Measurements from ENCODE around the gene CNBD2.

Gene CNBD2

DNA sequence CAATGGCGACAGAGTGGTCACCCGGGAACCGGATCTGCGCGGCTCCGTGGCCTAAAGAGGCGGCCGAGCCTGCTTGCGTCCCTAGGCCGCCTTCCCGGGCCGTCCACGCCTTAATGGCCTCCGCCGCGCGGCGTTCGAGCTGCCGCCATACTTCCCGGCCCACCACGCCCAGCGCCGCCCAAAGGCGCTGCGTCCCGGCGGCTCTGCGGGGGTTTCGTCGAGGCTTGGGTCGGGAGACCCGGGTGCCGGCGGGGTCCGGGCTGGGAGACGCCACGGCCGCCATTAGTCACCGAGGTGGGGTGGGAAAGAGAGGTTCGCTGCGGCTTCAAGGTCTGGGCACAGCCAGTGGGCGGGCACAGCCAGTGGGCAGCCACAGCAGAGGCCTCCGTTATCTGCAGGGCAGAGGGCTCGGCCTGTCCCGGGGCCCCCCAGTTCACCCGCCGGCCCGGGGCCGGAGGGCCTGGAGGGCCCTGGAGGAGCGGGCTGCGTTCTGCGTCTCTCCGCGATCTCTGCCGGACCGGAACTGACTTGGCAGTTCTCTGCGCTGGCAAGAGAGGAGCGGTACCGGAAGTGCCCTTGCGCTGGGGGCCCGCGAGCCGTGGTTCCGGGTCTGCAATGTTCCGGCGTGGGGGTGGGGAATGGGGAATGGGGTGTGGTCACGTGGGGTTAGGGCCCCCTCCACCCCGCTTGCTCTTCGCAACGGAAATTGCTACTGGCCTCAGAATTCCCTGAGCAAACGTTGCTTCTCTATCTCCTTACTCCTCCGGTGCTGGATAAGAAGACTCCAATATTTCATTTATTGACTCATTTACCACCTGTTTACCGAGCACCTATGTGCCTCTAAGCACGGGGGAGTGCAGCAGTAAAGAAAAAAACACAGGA is 82.3 kb downstream of the CNBD2 start (continued):
- TF ChIP-seq, protein P1, sequence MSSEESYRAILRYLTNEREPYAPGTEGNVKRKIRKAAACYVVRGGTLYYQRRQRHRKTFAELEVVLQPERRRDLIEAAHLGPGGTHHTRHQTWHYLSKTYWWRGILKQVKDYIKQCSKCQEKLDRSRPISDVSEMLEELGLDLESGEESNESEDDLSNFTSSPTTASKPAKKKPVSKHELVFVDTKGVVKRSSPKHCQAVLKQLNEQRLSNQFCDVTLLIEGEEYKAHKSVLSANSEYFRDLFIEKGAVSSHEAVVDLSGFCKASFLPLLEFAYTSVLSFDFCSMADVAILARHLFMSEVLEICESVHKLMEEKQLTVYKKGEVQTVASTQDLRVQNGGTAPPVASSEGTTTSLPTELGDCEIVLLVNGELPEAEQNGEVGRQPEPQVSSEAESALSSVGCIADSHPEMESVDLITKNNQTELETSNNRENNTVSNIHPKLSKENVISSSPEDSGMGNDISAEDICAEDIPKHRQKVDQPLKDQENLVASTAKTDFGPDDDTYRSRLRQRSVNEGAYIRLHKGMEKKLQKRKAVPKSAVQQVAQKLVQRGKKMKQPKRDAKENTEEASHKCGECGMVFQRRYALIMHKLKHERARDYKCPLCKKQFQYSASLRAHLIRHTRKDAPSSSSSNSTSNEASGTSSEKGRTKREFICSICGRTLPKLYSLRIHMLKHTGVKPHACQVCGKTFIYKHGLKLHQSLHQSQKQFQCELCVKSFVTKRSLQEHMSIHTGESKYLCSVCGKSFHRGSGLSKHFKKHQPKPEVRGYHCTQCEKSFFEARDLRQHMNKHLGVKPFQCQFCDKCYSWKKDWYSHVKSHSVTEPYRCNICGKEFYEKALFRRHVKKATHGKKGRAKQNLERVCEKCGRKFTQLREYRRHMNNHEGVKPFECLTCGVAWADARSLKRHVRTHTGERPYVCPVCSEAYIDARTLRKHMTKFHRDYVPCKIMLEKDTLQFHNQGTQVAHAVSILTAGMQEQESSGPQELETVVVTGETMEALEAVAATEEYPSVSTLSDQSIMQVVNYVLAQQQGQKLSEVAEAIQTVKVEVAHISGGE (tag by site-specific recombination; conservative IDR thresholded peaks at IDR 0.05; ENCODE audit: low read depth), result peak; percentile 99
- TF ChIP-seq ZNF146 (tag by site-specific recombination; IDR thresholded peaks at IDR 0.05), result peak; percentile 21; the same call in 1 of the 2 replicates
- peak; percentile 78 for TF ChIP-seq ZNF239 (tag by site-specific recombination; IDR thresholded peaks at IDR 0.05)
- peak; percentile 84 for TF ChIP-seq ZNF24 (tag by site-specific recombination; IDR thresholded peaks at IDR 0.05)
- TF ChIP-seq SCRT2 (tag by site-specific recombination; IDR thresholded peaks at IDR 0.05), result peak; percentile 82
- TF ChIP-seq ZNF184 (tag by site-specific recombination; IDR thresholded peaks at IDR 0.05), result peak; percentile 36; the same call in 1 of the 2 replicates
- TF ChIP-seq ZNF580 (tag by site-specific recombination; IDR thresholded peaks at IDR 0.05), result no peak; the same call in 1 of the 2 replicates
- TF ChIP-seq ZNF366 (tag by site-specific recombination; conservative IDR thresholded peaks at IDR 0.05), result no peak; the same call in 1 of the 2 replicates
- TF ChIP-seq YY2 (tag by site-specific recombination; IDR thresholded peaks at IDR 0.05), result peak; percentile 80
- peak; percentile 64; the same call in 1 of the 2 replicates for TF ChIP-seq ZBTB7A (tag by site-specific recombination; IDR thresholded peaks at IDR 0.05; ENCODE audit: low read depth)
- TF ChIP-seq ZNF10 (tag by site-specific recombination; IDR thresholded peaks at IDR 0.05), result no peak
- peak; percentile 63; the same call in 1 of the 2 replicates for TF ChIP-seq ZSCAN23 (tag by site-specific recombination; IDR thresholded peaks at IDR 0.05)
- 0 out of 2 replicates have a peak, but pooled peaks have one; percentile 69 for TF ChIP-seq REPIN1 (tag by site-specific recombination; IDR thresholded peaks at IDR 0.05; ENCODE audit: low read depth)
- 0 out of 2 replicates have a peak, but pooled peaks have one; percentile 33 for TF ChIP-seq SCRT1 (tag by site-specific recombination; IDR thresholded peaks at IDR 0.05; ENCODE audit: borderline replicate concordance)
- no peak for TF ChIP-seq ZNF670 (tag by site-specific recombination; IDR thresholded peaks at IDR 0.05; ENCODE audit: low read depth)
- TF ChIP-seq, protein P2, sequence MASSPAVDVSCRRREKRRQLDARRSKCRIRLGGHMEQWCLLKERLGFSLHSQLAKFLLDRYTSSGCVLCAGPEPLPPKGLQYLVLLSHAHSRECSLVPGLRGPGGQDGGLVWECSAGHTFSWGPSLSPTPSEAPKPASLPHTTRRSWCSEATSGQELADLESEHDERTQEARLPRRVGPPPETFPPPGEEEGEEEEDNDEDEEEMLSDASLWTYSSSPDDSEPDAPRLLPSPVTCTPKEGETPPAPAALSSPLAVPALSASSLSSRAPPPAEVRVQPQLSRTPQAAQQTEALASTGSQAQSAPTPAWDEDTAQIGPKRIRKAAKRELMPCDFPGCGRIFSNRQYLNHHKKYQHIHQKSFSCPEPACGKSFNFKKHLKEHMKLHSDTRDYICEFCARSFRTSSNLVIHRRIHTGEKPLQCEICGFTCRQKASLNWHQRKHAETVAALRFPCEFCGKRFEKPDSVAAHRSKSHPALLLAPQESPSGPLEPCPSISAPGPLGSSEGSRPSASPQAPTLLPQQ (tag by site-specific recombination; IDR thresholded peaks at IDR 0.05), result peak; percentile 83
- no peak for TF ChIP-seq ZNF202 (tag by site-specific recombination; IDR thresholded peaks at IDR 0.05; ENCODE audit: borderline replicate concordance)
- TF ChIP-seq, protein P3, sequence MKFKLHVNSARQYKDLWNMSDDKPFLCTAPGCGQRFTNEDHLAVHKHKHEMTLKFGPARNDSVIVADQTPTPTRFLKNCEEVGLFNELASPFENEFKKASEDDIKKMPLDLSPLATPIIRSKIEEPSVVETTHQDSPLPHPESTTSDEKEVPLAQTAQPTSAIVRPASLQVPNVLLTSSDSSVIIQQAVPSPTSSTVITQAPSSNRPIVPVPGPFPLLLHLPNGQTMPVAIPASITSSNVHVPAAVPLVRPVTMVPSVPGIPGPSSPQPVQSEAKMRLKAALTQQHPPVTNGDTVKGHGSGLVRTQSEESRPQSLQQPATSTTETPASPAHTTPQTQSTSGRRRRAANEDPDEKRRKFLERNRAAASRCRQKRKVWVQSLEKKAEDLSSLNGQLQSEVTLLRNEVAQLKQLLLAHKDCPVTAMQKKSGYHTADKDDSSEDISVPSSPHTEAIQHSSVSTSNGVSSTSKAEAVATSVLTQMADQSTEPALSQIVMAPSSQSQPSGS (tag by site-specific recombination; IDR thresholded peaks at IDR 0.05; ENCODE audit: low read depth), result no peak
- TF ChIP-seq KLF10 (tag by site-specific recombination; IDR thresholded peaks at IDR 0.05), result peak; percentile 63
- no peak for TF ChIP-seq ZNF416 (tag by site-specific recombination; IDR thresholded peaks at IDR 0.05)
- no peak for TF ChIP-seq ZNF645 (tag by site-specific recombination; IDR thresholded peaks at IDR 0.05)
- no peak for TF ChIP-seq HOXC10 (CRISPR knock-in tag; IDR thresholded peaks at IDR 0.05)
- no peak for TF ChIP-seq PRDM6 (tag by site-specific recombination; IDR thresholded peaks at IDR 0.05)
- TF ChIP-seq ZFP69B (tag by site-specific recombination; IDR thresholded peaks at IDR 0.05), result peak; percentile 79; the same call in 1 of the 2 replicates
- TF ChIP-seq ZNF791 (tag by site-specific recombination; IDR thresholded peaks at IDR 0.05), result no peak
- TF ChIP-seq ZSCAN30 (tag by site-specific recombination; IDR thresholded peaks at IDR 0.05), result no peak; the same call in 1 of the 2 replicates
- peak; percentile 80 for TF ChIP-seq SP2 (tag by site-specific recombination; IDR thresholded peaks at IDR 0.05)
